GM23338 (cell line): ENCODE results near the gene PPFIA2. TPM values are rescaled to one million over a fixed set of nuclear protein-coding genes. Genes with fewer than 3 reads are reported as not detected.

Experiments
- EZH2 ChIP-seq: fragments of 200-600 bp; sonication (generic); IDR thresholded peaks from one replicate; pipeline ENCODE4 v1.8.0; 2017; ENCODE audit warnings: antibody characterized with exemption, mild to moderate bottlenecking, low read depth; ENCODE audit not compliant: unreplicated experiment
- EZH2phosphoT487 ChIP-seq: fragments of 200-600 bp; sonication (generic); IDR thresholded peaks from one replicate; pipeline ENCODE4 v1.8.1; 2018; ENCODE audit warnings: antibody characterized with exemption; ENCODE audit not compliant: unreplicated experiment
- JUNB ChIP-seq: IDR thresholded peaks from one replicate; pipeline ENCODE4 v1.6.1; 2016; ENCODE audit warnings: antibody characterized with exemption; ENCODE audit not compliant: unreplicated experiment
- NANOG ChIP-seq: IDR thresholded peaks from 2 replicates; pipeline ENCODE4 v1.6.1; 2016; ENCODE audit warnings: antibody characterized with exemption, borderline replicate concordance
- POLR2AphosphoS5 ChIP-seq: IDR thresholded peaks from 2 replicates; pipeline ENCODE4 v1.6.1; 2016; ENCODE audit warnings: antibody characterized with exemption, low read depth
- STAT1 ChIP-seq: IDR thresholded peaks from one replicate; pipeline ENCODE4 v1.6.1; 2016; ENCODE audit warnings: antibody characterized with exemption; ENCODE audit not compliant: unreplicated experiment
- ZNF114 ChIP-seq: fragments of 250-450 bp; sonication (Bioruptor Pico); IDR thresholded peaks from 2 replicates; pipeline ENCODE4 v1.5.0; 2020; ENCODE audit warnings: mild to moderate bottlenecking, moderate library complexity
- ZNF331 ChIP-seq: fragments of 250-450 bp; sonication (Bioruptor Pico); IDR thresholded peaks from 2 replicates; pipeline ENCODE4 v1.5.0; 2020; ENCODE audit warnings: low read depth, mild to moderate bottlenecking, moderate library complexity
- polyA plus RNA-seq: library from polyadenylated mRNA; unstranded; fragments of >200 nt; fragmentation: Nextera tagmentation; extraction: Ambion mirVana; gene quantifications from 2 replicates; pipeline ENCODE4 v1.2.1, GENCODE V29; 2016
- total RNA-seq: library from RNA; depleted of rRNA; stranded (reverse); fragments of >200 nt; shearing (Covaris generic); gene quantifications from 2 replicates; pipeline ENCODE4 v1.2.3, GENCODE V29; 2014
- TF ChIP-seq, protein P1 (sequence below): fragments of 250-450 bp; sonication (Bioruptor Pico); IDR thresholded peaks from 2 replicates; pipeline ENCODE4 v1.5.0; 2020; ENCODE audit warnings: mild to moderate bottlenecking, moderate library complexity
- TF ChIP-seq, protein P2 (sequence below), 2 experiments: fragments of 200-600 bp in 1 of 2; sonication (generic) in 1 of 2; conservative IDR thresholded peaks; 2 replicates each; pipeline versions ENCODE4 v1.5.1 to v1.6.1; 2016 to 2017; ENCODE audit warnings: antibody characterized with exemption in 2 of 2, low read depth in 2 of 2, mild to moderate bottlenecking in 2 of 2, moderate library complexity in 1 of 2

The PPFIA2 gene
- total and polyA plus RNA-seq, 2 experiments from 2014 or later, result 5.4 to 7.2 TPM

DNA sequence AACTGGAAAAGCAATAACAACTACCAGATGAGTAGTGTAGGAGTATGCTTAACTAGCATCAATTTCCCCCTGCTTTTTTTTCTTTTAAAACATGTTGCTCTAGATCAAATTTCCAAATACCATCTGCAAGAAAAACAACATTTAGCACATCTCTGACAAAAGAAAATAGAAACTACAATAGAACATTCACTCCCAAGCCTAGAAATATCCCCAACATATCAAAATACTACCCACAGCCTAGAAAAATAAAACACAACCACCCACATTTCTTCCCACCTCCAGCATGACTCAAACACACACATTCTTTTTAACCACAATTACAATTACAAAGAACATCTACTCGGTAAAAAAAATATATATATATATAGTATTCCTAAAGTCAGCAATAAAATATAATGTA, 120.0 kb downstream of the PPFIA2 start (continued):
- TF ChIP-seq, protein P1, sequence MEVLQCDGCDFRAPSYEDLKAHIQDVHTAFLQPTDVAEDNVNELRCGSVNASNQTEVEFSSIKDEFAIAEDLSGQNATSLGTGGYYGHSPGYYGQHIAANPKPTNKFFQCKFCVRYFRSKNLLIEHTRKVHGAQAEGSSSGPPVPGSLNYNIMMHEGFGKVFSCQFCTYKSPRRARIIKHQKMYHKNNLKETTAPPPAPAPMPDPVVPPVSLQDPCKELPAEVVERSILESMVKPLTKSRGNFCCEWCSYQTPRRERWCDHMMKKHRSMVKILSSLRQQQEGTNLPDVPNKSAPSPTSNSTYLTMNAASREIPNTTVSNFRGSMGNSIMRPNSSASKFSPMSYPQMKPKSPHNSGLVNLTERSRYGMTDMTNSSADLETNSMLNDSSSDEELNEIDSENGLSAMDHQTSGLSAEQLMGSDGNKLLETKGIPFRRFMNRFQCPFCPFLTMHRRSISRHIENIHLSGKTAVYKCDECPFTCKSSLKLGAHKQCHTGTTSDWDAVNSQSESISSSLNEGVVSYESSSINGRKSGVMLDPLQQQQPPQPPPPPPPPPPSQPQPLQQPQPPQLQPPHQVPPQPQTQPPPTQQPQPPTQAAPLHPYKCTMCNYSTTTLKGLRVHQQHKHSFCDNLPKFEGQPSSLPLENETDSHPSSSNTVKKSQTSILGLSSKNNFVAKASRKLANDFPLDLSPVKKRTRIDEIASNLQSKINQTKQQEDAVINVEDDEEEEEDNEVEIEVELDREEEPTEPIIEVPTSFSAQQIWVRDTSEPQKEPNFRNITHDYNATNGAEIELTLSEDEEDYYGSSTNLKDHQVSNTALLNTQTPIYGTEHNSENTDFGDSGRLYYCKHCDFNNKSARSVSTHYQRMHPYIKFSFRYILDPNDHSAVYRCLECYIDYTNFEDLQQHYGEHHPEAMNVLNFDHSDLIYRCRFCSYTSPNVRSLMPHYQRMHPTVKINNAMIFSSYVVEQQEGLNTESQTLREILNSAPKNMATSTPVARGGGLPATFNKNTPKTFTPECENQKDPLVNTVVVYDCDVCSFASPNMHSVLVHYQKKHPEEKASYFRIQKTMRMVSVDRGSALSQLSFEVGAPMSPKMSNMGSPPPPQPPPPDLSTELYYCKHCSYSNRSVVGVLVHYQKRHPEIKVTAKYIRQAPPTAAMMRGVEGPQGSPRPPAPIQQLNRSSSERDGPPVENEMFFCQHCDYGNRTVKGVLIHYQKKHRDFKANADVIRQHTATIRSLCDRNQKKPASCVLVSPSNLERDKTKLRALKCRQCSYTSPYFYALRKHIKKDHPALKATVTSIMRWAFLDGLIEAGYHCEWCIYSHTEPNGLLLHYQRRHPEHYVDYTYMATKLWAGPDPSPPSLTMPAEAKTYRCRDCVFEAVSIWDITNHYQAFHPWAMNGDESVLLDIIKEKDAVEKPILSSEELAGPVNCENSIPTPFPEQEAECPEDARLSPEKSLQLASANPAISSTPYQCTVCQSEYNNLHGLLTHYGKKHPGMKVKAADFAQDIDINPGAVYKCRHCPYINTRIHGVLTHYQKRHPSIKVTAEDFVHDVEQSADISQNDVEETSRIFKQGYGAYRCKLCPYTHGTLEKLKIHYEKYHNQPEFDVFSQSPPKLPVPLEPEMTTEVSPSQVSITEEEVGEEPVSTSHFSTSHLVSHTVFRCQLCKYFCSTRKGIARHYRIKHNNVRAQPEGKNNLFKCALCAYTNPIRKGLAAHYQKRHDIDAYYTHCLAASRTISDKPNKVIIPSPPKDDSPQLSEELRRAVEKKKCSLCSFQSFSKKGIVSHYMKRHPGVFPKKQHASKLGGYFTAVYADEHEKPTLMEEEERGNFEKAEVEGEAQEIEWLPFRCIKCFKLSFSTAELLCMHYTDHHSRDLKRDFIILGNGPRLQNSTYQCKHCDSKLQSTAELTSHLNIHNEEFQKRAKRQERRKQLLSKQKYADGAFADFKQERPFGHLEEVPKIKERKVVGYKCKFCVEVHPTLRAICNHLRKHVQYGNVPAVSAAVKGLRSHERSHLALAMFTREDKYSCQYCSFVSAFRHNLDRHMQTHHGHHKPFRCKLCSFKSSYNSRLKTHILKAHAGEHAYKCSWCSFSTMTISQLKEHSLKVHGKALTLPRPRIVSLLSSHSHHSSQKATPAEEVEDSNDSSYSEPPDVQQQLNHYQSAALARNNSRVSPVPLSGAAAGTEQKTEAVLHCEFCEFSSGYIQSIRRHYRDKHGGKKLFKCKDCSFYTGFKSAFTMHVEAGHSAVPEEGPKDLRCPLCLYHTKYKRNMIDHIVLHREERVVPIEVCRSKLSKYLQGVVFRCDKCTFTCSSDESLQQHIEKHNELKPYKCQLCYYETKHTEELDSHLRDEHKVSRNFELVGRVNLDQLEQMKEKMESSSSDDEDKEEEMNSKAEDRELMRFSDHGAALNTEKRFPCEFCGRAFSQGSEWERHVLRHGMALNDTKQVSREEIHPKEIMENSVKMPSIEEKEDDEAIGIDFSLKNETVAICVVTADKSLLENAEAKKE, result no peak
- no peak for TF ChIP-seq POLR2AphosphoS5
- TF ChIP-seq EZH2, result no peak
- no peak for TF ChIP-seq NANOG
- no peak for TF ChIP-seq ZNF331 (CRISPR knock-in tag)
- TF ChIP-seq STAT1, result no peak
- no peak for TF ChIP-seq ZNF114 (CRISPR knock-in tag)
- no peak for TF ChIP-seq JUNB
- no peak for TF ChIP-seq EZH2phosphoT487
- TF ChIP-seq, protein P2, sequence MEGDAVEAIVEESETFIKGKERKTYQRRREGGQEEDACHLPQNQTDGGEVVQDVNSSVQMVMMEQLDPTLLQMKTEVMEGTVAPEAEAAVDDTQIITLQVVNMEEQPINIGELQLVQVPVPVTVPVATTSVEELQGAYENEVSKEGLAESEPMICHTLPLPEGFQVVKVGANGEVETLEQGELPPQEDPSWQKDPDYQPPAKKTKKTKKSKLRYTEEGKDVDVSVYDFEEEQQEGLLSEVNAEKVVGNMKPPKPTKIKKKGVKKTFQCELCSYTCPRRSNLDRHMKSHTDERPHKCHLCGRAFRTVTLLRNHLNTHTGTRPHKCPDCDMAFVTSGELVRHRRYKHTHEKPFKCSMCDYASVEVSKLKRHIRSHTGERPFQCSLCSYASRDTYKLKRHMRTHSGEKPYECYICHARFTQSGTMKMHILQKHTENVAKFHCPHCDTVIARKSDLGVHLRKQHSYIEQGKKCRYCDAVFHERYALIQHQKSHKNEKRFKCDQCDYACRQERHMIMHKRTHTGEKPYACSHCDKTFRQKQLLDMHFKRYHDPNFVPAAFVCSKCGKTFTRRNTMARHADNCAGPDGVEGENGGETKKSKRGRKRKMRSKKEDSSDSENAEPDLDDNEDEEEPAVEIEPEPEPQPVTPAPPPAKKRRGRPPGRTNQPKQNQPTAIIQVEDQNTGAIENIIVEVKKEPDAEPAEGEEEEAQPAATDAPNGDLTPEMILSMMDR (conservative IDR thresholded peaks at IDR 0.05; ENCODE audit: low read depth in 2 of 2), result no peak
